DMS53 (cell line): ENCODE data around the gene PVALEF.

ENCODE experiments used
- DNase-seq: peaks from one replicate; lab custom pipeline; 2025; lab: John Stamatoyannopoulos, UW

The PVALEF gene

DNA sequence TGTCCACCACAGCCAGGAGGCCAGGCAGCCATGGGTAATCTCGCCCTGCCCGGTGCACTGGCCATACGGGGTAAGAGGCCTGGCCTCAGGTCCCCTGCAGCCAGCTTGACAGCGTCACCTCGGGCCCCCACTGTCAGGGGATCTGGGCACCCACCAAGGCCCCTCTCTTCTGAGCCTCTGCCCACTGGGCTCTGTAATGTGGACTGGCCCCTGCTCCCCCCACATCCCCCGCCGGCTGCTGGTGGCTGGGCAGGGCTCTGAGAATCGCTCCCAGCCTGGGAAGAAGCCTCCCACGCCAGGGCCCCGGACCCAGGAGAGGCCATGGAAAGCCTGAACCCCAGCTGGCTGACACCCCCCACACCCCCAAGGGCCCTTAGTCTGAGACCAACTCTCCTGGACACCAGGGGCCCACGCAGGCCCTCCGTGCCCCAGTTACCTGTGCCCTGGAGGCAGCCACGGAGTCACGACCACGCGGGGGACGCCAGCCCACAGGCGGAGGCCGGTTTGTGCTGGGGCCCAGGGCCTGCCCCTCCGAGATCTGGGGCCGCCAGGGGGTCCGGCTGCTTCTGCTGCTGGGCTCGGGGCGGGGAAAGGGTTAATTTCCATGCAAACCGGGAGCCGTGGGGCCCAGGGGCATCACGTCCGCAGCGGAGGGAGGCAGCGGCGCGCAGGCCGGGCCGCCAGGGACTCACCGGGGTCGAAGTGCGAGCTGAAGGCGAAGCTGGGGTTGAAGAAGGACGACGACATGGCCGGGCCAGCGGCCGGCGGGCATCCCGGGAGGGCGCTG is at the start of gene PVALEF:
PVALEF (plus strand) TSS at position 262 of the 787 bp plus-strand sequence. CDS start 15,720 bp downstream, outside the sequence.
- peak; percentile 76 for DNase-seq

GRCh38 chr17:81115749-81116464 is 49.4 kb upstream of the PVALEF start:
- no peak for DNase-seq

- peak; percentile 60 for DNase-seq
Observed at GRCh38 chr17:81116704-81117103, 48.6 kb upstream of the PVALEF start.

DNA sequence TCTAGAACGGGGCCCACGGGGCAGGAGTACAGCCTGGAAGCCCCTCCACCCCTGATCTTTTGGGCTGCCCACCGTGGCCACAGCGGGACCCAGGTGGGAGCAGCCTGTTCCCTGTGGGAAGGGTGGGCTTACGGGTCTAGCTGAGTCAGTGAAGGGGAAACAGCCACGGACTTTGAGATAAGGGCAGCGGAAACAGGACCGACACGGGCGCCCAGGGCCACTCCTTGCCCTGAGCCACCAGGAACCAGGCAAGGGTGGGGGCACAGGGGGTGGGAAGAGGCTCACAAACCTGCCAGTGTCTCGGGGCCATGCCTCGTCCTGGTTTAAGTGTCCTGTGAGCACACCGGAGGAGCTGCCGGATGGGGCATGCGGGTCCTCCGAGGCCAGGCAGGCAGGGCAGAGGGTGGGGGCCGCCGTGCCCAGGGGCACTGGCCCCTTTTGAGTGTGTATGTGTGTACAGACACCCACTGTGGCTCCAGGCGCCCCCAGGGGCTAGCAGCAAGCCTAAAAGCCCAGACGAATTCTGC is 47.6 kb upstream of the PVALEF start:
- DNase-seq: no peak

- no peak for DNase-seq
Observed at GRCh38 chr17:81118308-81119221, 46.7 kb upstream of the PVALEF start.

GRCh38 chr17:81119223-81120148 is 45.8 kb upstream of the PVALEF start:
- DNase-seq: peak; percentile 90

DNA sequence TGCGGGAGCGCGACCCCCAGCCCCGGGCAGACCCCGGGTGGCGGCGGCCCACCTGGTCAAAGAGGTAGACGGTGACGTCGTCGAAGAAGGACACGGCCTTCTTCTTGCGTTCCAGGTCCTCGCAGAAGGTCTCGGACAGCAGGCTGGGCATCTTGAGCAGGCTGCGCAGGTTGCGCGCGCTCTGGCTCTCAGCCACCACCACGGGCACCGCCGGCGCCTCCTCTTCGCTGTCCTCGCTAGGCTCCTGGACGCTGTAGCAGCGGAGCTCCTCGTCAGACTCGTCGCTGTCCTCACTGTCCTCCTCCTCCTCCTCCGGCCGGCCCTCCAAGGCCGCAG is 45.2 kb upstream of the PVALEF start:
- no peak for DNase-seq

GRCh38 chr17:81120695-81121621 is 44.3 kb upstream of the PVALEF start:
- DNase-seq: peak; percentile 44

- DNase-seq: peak; percentile 29
Observed at GRCh38 chr17:81121841-81122733, 43.2 kb upstream of the PVALEF start.

GRCh38 chr17:81123052-81124048 is 42.0 kb upstream of the PVALEF start:
- DNase-seq: peak; percentile 33

DNA sequence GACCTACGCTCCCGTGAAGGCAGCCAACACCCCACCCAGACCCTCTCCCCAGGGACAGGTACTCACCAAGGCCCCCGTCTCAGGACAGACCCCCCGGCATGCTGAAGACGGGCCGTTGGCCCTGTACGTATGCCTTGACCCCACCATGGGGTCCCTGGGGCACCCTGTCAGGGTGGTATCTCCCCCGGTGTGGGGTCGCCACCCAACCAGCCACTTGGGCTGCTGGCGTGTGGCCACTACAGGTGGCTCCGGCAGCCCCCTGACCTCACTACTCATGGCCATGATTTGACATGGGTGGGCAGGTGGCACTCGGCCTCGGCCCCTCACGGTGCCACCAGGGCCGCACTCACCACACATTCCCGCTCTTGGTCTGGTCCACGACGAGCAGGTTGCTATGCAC is 40.9 kb upstream of the PVALEF start:
- no peak for DNase-seq

- DNase-seq: peak; percentile 91
Observed at GRCh38 chr17:81125573-81126081, 39.7 kb upstream of the PVALEF start.

- DNase-seq: no peak
Observed at GRCh38 chr17:81126281-81127132, 38.8 kb upstream of the PVALEF start.

DNA sequence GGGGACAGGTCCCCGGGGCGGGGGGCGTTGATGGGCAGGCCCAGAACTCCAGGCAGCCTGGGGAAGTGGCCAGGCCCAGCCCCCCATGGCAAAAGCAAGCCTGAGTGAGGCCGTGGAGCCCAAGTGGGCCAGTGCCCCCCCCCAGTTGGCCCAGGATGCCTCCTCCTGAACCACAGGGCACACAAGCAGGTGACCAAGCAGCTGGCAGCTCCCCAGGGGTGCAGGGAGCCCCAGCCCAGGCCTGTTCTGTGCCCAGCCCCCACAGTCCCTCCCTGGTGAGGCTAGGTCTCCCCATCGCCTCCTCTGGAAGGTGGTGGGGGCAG is 38.2 kb upstream of the PVALEF start:
- DNase-seq: no peak

GRCh38 chr17:81127526-81128177 is 37.7 kb upstream of the PVALEF start:
- peak; percentile 45 for DNase-seq

DNA sequence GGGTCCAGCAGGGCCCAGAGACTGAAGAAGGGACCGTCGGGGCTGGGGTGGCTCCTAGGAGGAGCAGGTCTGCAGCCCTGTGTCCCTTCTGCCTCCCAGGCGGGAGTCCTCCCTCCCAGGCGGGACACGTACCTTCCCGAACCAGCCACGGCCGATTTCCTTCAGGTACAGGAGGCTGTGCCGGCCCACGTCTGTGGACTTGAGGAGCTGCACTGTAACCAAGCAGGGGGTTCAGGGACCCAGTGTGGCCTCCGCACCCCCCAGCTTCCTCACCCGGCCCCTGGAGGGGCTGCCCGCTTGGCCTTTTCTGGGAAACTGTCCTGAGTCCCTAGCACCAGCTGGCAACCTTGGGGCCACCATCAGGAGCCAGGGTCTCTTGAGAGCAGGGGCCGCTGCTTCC is 37.0 kb upstream of the PVALEF start:
- DNase-seq: no peak
